Activated T-helper 2 cell treated with anti-CD3 and anti-CD28 coated beads, Interferon-gamma antibody, Interleukin-2, Interleukin-4, amounts not matched to agents 10 μg/mL and 5 μg/mL and 100 μg/mL, durations not matched to agents 14 hours and 24 hours and 36 hours (primary cell): Measurements from ENCODE around the gene CACNA2D4. TPM values are rescaled to one million over a fixed set of nuclear protein-coding genes. Genes with fewer than 3 reads are reported as not detected.
"Not testable (repeated sequence)": the region's sequence is repeated elsewhere in the genome, so short reads cannot be mapped to it uniquely, and the experiment has no call there.

ENCODE experiments used
- DNase-seq: peaks from one replicate; pipeline ENCODE4 v3.0.0; 2021; ENCODE audit warnings: low spot score
- H3K27ac Mint-ChIP-seq: one replicate; pipeline ENCODE4 v1.8.0; 2021; ENCODE audit warnings: mixed read lengths
- H3K27me3 Mint-ChIP-seq: one replicate; pipeline ENCODE4 v1.8.0; 2021; ENCODE audit warnings: low read depth, mixed read lengths
- H3K36me3 Mint-ChIP-seq: one replicate; pipeline ENCODE4 v1.8.0; 2021; ENCODE audit warnings: low read depth, mixed read lengths
- H3K4me1 Mint-ChIP-seq: one replicate; pipeline ENCODE4 v1.8.0; 2021; ENCODE audit warnings: low read depth, mixed read lengths
- H3K4me3 Mint-ChIP-seq: one replicate; pipeline ENCODE4 v1.8.0; 2021; ENCODE audit warnings: low read depth, mild to moderate bottlenecking, moderate library complexity, mixed read lengths
- H3K9me3 Mint-ChIP-seq: one replicate; pipeline ENCODE4 v1.8.0; 2021; ENCODE audit warnings: mixed read lengths
- intact Hi-C: fragments of 100-400 bp; cut with micrococcal nuclease; formaldehyde crosslinking; loops from one replicate; pipeline ENCODE4 v1.15.1; 2023
- total RNA-seq: library from RNA; stranded (reverse); gene quantifications from 2 replicates; pipeline ENCODE4 v1.2.3, GENCODE V29; 2022

The CACNA2D4 gene, protein sequence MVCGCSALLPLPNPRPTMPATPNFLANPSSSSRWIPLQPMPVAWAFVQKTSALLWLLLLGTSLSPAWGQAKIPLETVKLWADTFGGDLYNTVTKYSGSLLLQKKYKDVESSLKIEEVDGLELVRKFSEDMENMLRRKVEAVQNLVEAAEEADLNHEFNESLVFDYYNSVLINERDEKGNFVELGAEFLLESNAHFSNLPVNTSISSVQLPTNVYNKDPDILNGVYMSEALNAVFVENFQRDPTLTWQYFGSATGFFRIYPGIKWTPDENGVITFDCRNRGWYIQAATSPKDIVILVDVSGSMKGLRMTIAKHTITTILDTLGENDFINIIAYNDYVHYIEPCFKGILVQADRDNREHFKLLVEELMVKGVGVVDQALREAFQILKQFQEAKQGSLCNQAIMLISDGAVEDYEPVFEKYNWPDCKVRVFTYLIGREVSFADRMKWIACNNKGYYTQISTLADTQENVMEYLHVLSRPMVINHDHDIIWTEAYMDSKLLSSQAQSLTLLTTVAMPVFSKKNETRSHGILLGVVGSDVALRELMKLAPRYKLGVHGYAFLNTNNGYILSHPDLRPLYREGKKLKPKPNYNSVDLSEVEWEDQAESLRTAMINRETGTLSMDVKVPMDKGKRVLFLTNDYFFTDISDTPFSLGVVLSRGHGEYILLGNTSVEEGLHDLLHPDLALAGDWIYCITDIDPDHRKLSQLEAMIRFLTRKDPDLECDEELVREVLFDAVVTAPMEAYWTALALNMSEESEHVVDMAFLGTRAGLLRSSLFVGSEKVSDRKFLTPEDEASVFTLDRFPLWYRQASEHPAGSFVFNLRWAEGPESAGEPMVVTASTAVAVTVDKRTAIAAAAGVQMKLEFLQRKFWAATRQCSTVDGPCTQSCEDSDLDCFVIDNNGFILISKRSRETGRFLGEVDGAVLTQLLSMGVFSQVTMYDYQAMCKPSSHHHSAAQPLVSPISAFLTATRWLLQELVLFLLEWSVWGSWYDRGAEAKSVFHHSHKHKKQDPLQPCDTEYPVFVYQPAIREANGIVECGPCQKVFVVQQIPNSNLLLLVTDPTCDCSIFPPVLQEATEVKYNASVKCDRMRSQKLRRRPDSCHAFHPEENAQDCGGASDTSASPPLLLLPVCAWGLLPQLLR
- total RNA-seq, result 6.2 and 10.0 TPM in 2 replicates

DNA sequence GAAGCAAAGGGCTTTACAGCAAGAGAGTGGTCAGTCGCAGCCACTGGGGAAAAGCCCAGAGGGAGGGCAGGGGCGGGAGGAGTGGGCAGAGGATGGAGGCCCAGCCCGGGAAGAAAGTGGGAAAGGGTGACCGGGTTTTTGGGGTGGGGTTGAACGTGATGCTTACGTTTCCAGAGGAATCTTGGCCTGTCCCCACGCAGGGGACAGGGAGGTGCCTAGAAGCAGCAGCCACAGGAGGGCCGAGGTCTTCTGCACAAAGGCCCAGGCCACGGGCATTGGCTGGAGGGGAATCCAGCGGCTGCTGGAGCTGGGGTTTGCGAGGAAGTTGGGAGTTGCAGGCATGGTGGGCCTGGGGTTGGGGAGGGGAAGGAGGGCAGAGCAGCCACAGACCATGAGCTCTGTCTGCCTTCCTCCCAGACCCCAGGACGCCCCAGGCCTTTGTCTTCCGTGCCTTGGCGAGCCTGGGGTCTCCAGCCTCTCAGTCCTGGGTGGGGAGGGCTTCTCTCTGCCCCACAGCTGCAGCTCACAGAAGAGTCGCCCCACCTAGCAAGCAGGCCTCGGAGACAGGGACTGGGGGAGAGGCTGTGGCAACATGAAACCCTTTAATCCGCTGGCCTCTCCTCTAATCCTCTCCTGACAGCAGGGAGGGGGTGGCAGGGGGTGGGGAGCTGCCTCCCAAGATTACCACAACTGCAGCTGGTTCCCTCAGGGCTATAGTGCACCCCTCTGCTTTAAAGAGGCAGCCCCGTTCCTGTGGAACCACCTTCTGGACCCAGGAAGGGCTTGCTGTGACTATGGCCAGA, at the start of gene CACNA2D4:
CACNA2D4 (minus strand) TSS at position 572 of the 803 bp plus-strand sequence; CDS start at position 393, 179 bp downstream.
- H3K9me3 Mint-ChIP-seq, result no peaks in the 10 kb centered on the region
- intact Hi-C loops, result no loop called here
- no peak within 1 kb of the TSS for H3K4me3 Mint-ChIP-seq
- peaks cover 18% of the 10 kb centered on the region for H3K4me1 Mint-ChIP-seq
- no peak within 1 kb of the TSS for H3K27ac Mint-ChIP-seq
- peaks cover 8% of the 10 kb centered on the region for H3K27me3 Mint-ChIP-seq
- H3K36me3 Mint-ChIP-seq, result no peaks in the 10 kb centered on the region
- no peak for DNase-seq

DNA sequence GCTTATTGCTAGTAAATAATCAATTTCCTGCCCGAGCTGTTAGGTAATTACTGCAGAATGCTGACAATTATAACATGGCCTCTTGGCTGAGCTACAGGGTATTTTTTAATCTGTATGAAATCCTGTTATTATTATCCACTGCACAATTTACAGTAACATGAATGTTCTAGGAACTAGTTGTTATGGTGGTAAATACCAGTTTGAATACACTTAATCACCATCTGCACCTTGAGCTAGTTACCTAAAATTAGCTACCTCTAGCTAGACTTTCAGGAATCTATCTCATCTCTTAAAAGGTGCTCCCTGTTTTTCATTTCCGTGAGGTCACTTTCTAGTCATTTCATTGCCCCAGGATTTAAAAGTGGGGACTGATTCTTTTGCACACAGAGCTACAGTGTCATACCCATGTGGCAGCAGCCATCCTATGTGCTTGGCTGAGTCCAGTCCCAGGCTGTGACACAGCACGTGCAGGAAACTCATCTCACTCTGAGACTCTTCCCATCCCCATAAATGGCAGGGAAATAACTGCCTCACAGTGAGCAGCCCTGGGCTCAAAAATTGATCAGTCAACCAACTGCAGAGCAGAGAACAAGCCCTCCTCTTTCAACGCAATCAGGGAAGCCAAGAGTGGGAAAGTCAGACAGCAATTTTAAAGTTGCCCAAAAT, 48.2 kb upstream of the CACNA2D4 start:
- intact Hi-C loops, result no loop called here
- H3K36me3 Mint-ChIP-seq, result peaks cover 8% of the 10 kb centered on the region

DNA sequence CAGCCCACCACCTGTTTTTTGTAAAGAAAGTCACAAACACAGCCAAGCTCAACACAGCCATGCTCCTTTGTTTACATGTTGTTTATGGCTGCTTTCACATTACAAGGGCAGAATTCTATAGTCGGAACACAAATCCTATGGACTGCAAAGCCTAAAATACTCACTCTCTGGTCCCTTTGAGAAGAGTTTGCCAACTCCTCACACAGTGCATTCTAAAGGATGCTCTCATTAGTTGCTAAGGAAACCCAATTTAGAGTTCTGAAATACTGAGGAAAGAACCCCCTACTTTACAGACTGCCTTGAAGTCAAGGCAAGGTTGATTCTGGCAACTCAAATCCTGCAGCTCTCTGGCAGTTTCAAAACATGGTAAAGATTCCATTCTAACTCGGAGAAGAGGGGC, 47.5 kb upstream of the CACNA2D4 start:
- H3K9me3 Mint-ChIP-seq, result no peaks in the 10 kb centered on the region
- H3K4me3 Mint-ChIP-seq, result no peak overlapping the region
- H3K4me1 Mint-ChIP-seq, result no peaks in the 10 kb centered on the region
- H3K27ac Mint-ChIP-seq, result no peak overlapping the region
- H3K36me3 Mint-ChIP-seq, result peaks cover 9% of the 10 kb centered on the region
- H3K27me3 Mint-ChIP-seq, result no peaks in the 10 kb centered on the region
- DNase-seq, result no peak
- intact Hi-C loops, result no loop called here

More for the DNA sequence above, 48.2 kb upstream of the CACNA2D4 start:
- no peaks in the 10 kb centered on the region for H3K9me3 Mint-ChIP-seq
- H3K4me1 Mint-ChIP-seq, result no peaks in the 10 kb centered on the region
- no peak overlapping the region for H3K27ac Mint-ChIP-seq
- DNase-seq, result no peak
- H3K4me3 Mint-ChIP-seq, result no peak overlapping the region
- H3K27me3 Mint-ChIP-seq, result no peaks in the 10 kb centered on the region

DNA sequence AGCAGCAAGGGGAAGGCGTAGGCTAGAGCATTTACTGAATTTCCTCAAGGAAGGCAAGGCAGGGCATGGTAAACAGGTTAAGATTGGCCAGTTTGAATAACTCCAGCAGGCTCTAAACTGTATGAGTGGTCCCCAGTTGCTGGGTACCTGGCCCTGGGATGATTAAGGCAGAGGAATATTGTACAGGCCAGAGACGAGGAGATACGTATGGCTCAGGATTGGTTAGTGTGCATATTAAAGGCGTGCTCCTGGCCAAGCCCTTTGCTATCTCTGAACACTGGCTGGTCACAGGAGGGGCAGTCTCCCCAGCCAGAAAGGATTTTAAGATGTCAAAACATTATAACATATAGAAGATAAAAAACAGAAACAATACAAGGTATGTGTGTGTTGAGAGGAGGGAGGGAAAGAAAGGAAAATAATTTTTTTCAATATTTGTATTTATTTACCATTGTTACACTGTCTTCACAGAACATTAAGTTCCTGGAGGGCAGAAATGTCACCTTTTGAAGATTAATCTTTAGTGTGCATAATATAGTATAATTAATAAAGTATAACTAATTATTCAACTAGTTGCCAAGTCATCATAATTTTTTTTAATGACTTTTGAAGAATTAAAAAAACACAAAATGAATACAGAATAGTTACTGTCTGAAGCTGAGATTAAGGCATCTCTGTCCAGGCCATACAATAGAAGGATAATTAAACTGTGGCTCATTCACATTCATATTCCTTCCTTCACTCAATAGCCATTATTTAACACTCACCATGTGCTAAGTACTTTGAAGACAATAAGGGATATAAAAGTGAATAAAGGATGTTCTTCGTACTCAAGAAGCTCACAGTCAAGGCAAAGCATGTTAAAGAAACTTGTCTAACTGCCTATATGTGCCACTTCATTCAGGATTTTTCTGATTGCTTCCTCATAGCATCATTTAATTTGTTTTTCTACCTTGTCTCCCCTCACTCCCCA, 43.9 kb upstream of the CACNA2D4 start:
- Mint-ChIP-seq H3K36me3 (peaks cover 20% of the 10 kb centered on the region), H3K4me3 (no peak overlapping the region), H3K9me3 (no peaks in the 10 kb centered on the region), H3K27me3 (no peaks in the 10 kb centered on the region), H3K4me1 (no peaks in the 10 kb centered on the region), H3K27ac (no peak overlapping the region)
- no peak for DNase-seq
- intact Hi-C loops, result no loop called here

DNA sequence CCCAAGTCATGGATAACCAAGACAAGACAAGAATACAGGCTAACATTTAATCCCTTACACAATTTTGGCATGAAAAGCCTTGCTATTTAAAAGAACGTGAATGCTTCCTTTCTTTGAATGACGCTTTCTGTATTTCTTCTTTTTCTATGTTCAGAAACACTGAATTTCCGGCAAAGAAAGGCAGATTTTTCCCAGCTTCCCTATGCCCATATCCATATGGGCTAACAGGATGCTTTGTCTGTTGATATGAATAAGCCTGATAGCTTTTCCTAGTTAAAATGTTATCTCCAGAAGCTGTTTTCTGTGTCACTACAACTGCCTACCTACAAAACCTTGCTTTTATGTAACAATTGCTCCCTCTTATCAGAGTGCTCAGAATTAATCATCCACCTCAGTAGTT, 38.3 kb upstream of the CACNA2D4 start:
- Mint-ChIP-seq H3K4me1 (no peaks in the 10 kb centered on the region), H3K9me3 (no peaks in the 10 kb centered on the region), H3K36me3 (peaks cover 28% of the 10 kb centered on the region), H3K4me3 (no peak overlapping the region), H3K27me3 (no peaks in the 10 kb centered on the region), H3K27ac (no peak overlapping the region)
- DNase-seq, result no peak
- intact Hi-C loops, result no loop called here

DNA sequence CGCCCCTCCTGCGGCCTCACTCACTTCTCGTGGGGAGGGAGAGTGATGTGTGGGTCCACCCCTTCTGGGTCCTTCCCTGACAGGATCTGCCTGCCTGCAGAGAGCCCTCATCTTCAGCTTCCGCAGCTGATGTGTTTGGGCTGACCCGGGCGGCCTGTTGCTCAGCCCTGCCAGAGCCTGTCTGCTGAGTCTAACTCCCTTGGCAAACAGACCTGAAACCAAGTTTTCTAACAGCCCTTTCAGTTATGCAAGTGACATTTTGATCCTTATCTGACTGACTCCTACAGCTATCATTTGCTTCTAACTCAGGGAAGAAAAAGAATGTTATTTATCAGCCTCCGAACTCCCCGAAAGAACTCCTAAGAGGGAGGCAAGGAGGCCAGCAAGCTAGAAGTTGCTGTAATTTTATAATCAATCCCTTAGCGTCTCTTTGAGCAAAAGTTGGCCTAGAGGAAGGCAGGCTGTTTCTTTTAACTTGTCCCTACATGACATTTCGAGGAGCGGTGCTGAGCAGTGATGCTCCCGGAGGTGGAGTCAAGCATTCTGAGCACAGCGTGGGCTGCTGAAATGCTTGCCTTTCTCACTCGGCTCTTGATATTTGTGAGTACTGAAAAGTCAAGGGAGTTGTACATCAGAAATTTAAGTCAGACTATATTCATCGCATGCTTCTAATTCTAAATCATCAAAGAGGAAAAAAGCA, 31.5 kb upstream of the CACNA2D4 start:
- H3K9me3 Mint-ChIP-seq, result no peaks in the 10 kb centered on the region
- H3K4me1 Mint-ChIP-seq, result peaks cover 15% of the 10 kb centered on the region
- intact Hi-C loops, result no loop called here
- H3K36me3 Mint-ChIP-seq, result peaks cover 41% of the 10 kb centered on the region
- peak overlapping the region; percentile 71 for H3K27ac Mint-ChIP-seq
- H3K4me3 Mint-ChIP-seq, result no peak overlapping the region
- DNase-seq, result no peak
- no peaks in the 10 kb centered on the region for H3K27me3 Mint-ChIP-seq

DNA sequence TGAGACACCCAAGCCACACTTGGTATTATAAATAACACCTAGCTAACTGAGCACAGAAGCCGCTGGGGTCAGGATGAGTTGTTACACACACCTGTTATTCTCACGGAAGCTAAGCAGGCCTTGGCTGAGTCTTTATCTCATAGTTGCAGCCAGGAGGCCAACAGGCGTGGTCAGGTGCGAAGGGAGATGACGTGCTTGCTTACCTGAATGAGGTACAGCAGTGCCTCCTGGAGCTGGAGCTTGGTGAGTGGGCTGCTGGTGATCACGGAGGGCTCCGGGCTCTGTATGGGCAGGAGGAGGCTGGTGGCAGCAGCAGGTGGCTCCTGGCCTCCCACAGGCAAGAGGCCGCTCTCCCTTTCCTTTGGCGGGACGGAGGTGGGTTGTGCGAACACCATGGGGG, 30.4 kb upstream of the CACNA2D4 start:
- no peak for DNase-seq
- no peaks in the 10 kb centered on the region for H3K27me3 Mint-ChIP-seq
- peaks cover 15% of the 10 kb centered on the region for H3K4me1 Mint-ChIP-seq
- intact Hi-C loops, result no loop called here
- H3K27ac Mint-ChIP-seq, result no peak overlapping the region
- no peaks in the 10 kb centered on the region for H3K9me3 Mint-ChIP-seq
- H3K4me3 Mint-ChIP-seq, result no peak overlapping the region
- H3K36me3 Mint-ChIP-seq, result peaks cover 52% of the 10 kb centered on the region

DNA sequence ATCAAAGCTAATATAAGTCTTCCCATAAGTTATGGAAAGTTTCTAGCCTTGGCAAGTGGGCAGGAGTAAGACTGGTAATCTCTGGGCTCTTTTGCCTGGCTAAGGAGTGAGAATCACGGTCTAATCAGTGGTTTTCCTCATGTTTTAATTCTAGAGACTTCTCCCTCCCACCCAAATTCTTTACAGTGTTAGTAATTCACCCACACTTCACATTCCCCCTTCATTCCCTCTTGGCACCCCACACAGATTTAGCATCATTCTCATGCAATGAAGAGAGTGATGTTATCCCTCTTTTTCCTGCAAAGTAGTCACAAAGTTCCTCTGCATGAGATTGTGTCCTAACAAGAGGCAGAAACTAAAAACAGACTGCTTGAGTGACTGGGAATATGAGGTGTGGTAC, 28.6 kb upstream of the CACNA2D4 start:
- H3K4me3 Mint-ChIP-seq, result no peak overlapping the region
- H3K36me3 Mint-ChIP-seq, result peaks cover 49% of the 10 kb centered on the region
- no peak for DNase-seq
- H3K27me3 Mint-ChIP-seq, result no peaks in the 10 kb centered on the region
- peaks cover 15% of the 10 kb centered on the region for H3K4me1 Mint-ChIP-seq
- intact Hi-C loops, result no loop called here
- no peak overlapping the region for H3K27ac Mint-ChIP-seq
- H3K9me3 Mint-ChIP-seq, result no peaks in the 10 kb centered on the region

DNA sequence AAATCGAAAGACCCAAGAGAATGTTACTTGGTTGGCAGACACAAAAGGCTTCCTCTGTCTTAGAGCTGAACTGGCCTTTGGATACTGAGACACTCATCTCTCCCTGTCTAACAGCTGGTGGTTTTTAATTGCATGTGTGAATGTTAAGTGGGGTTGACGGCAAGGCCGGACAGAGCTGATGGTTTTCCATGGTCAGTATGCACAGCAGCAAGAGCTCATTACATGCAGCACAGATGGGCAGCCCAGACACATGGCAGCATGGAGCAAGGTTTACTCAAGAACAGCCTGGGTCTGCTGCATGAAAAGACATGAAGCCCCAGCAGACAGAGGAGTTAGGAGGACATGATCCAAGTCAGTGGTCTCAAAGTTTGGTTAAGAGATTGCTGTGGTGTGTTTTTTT, 27.8 kb upstream of the CACNA2D4 start:
- no peak for DNase-seq
- intact Hi-C loops, result no loop called here
- Mint-ChIP-seq H3K4me3 (no peak overlapping the region), H3K27me3 (no peaks in the 10 kb centered on the region), H3K4me1 (peaks cover 12% of the 10 kb centered on the region), H3K36me3 (peaks cover 42% of the 10 kb centered on the region), H3K9me3 (no peaks in the 10 kb centered on the region), H3K27ac (no peak overlapping the region)

DNA sequence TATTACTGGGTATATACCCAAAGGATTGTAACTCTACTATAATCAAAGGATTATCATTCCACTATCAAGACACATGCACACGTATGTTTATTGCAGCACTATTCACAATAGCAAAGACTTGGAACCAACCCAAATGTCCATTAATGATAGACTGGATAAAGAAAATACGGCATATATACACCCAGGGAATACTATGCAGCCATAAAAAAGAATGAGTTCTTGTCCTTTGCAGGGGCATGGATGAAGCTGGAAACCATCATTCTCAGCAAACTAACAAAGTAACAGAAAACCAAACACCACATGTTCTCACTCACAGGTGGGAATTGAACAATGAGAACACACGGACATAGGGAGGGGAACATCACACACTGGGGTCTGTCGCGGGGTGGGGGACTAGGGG, 27.1 kb upstream of the CACNA2D4 start:
- H3K27me3 Mint-ChIP-seq, H3K4me1 Mint-ChIP-seq, H3K27ac Mint-ChIP-seq, DNase-seq, H3K9me3 Mint-ChIP-seq, intact Hi-C loops, H3K4me3 Mint-ChIP-seq: not testable (repeated sequence)
- H3K36me3 Mint-ChIP-seq, result peaks cover 46% of the 10 kb centered on the region
